ENCODE measurements around the gene ECSIT.

DNA sequence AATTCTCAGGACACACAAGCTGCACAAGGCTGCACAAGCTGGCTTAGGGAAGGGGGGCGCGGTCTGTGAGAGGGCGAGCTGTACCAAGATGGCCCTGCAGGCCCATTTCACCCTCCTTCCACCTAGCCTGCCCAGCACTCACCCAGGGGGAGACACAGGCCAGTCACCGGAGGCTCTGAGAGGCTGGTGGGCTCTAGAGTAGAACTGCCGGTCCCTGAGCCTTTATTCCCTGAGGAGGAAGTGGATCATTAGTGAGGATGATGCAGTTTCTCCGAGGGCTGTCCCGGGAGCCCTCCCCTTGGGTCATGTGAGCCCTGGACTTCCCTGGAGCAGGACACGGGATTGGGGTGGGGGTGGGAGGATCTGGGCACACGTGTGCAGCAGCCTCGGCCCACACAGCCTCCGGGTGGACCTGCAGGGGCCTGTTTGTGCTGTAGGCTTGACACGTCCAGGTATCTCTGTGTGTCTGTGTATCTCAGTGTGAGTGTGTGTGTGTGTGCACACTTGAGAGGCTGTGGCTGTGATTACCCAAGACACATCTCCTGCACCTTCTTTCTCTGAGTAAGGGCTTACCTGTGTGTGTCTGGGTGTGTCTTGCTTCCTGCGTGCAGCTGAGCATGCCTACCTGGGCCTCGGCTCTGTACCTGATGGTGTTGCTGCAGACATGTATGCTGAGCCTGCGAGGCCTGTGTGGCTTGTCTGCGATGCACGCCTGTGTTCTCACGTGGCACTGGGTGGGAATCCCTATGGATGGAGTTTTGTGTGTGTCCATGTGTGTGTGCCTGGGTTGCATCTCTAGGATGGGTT is 48.7 kb upstream of the ECSIT start, which contains the start of gene ACP5:
- TF ChIP-seq RAD21 (conservative IDR thresholded peaks at IDR 0.05) (no peak), EZH2 (IDR thresholded peaks at IDR 0.05; ENCODE audit: borderline replicate concordance, insufficient read depth, low read length, poor library complexity, severe bottlenecking) (no peak), EP300 (conservative IDR thresholded peaks at IDR 0.05; ENCODE audit: poor library complexity, severe bottlenecking) (no peak), POLR2AphosphoS5 (IDR thresholded peaks at IDR 0.05) (no peak), TAF1 (IDR thresholded peaks at IDR 0.05; ENCODE audit: low read depth) (no peak)
- TF ChIP-seq, protein P1, sequence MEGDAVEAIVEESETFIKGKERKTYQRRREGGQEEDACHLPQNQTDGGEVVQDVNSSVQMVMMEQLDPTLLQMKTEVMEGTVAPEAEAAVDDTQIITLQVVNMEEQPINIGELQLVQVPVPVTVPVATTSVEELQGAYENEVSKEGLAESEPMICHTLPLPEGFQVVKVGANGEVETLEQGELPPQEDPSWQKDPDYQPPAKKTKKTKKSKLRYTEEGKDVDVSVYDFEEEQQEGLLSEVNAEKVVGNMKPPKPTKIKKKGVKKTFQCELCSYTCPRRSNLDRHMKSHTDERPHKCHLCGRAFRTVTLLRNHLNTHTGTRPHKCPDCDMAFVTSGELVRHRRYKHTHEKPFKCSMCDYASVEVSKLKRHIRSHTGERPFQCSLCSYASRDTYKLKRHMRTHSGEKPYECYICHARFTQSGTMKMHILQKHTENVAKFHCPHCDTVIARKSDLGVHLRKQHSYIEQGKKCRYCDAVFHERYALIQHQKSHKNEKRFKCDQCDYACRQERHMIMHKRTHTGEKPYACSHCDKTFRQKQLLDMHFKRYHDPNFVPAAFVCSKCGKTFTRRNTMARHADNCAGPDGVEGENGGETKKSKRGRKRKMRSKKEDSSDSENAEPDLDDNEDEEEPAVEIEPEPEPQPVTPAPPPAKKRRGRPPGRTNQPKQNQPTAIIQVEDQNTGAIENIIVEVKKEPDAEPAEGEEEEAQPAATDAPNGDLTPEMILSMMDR (IDR thresholded peaks at IDR 0.05; ENCODE audit: poor library complexity, severe bottlenecking) = no peak

All from neural cell (in vitro differentiated cells).